Measurements from ENCODE around the gene SLF1. TPM values are rescaled to one million over a fixed set of nuclear protein-coding genes. Genes with fewer than 3 reads are reported as not detected.

Gene SLF1
- total RNA-seq, 1 donor from 2014 or later, result 17.0 TPM

DNA sequence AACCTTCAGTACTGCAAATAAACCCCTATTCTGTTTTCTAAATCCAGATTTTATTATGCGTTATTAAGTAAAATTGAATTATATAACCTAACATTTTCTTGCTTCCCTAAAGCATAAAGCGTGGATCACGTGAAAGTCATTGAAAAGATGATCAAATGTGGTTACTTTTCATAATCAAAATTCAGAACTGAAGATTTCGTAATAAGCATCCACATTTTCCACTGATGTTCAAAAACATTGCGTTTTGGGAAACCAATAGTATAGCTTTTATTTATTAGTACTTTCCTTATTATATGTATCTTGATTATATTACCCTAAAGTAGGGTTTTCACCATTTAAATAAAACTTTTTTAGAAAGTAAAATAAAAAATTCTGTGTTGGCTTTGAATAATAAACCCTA lies 1.8 kb downstream of the SLF1 start:
- Mint-ChIP-seq H3K9me3 (no peaks in the 10 kb centered on the region), H3K27me3 (ENCODE audit: low read depth) (no peaks in the 10 kb centered on the region), H3K27ac (ENCODE audit: unreplicated experiment) (no peak overlapping the region), H3K4me1 (peaks cover 40% of the 10 kb centered on the region), H3K36me3 (ENCODE audit: low read depth) (no peaks in the 10 kb centered on the region), H3K4me3 (peak overlapping the region; percentile 98)
- no peak for TF ChIP-seq CTCF (conservative IDR thresholded peaks at IDR 0.05)
- DNase-seq (ENCODE audit: low read depth, low spot score), result no peak

DNA sequence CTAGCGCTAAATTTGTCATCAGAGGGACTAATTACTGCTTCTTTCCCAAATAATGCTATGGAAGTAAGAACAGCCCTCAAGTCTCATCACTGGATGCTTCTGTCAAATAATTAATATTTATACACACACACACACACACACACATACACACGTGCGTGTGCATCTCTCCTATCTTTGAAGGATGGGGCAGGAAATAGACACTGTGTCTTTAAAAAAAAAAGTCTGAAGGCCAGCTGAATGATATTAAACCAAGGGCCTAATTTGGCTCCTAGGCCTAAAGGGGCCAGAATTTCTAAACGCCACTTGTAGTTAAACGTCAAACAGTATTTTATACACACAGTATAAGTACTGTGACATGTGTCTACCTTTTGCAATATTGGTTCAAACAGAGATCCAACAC lies 3.3 kb downstream of the SLF1 start:
- no peaks in the 10 kb centered on the region for H3K36me3 Mint-ChIP-seq (ENCODE audit: low read depth)
- no peak for DNase-seq (ENCODE audit: low read depth, low spot score)
- TF ChIP-seq CTCF (conservative IDR thresholded peaks at IDR 0.05), result no peak
- no peaks in the 10 kb centered on the region for H3K27me3 Mint-ChIP-seq (ENCODE audit: low read depth)
- H3K4me1 Mint-ChIP-seq, result peaks cover 40% of the 10 kb centered on the region
- no peak overlapping the region for H3K27ac Mint-ChIP-seq (ENCODE audit: unreplicated experiment)
- H3K4me3 Mint-ChIP-seq, result peak overlapping the region; percentile 21
- H3K9me3 Mint-ChIP-seq, result no peaks in the 10 kb centered on the region

- peaks cover 28% of the 10 kb centered on the region for H3K4me1 Mint-ChIP-seq
- H3K36me3 Mint-ChIP-seq (ENCODE audit: low read depth), result no peaks in the 10 kb centered on the region
- no peak overlapping the region for H3K27ac Mint-ChIP-seq (ENCODE audit: unreplicated experiment)
- H3K27me3 Mint-ChIP-seq (ENCODE audit: low read depth), result no peaks in the 10 kb centered on the region
- TF ChIP-seq CTCF (conservative IDR thresholded peaks at IDR 0.05), result no peak
- DNase-seq (ENCODE audit: low read depth, low spot score), result no peak
- H3K4me3 Mint-ChIP-seq, result peak overlapping the region; percentile 47
- H3K9me3 Mint-ChIP-seq, result no peaks in the 10 kb centered on the region
Measured at GRCh38 chr5:94623011-94623410, 4.5 kb downstream of the SLF1 start.

GRCh38 chr5:94623877-94624276 lies 5.4 kb downstream of the SLF1 start:
- Mint-ChIP-seq H3K27ac (ENCODE audit: unreplicated experiment) (no peak overlapping the region), H3K9me3 (no peaks in the 10 kb centered on the region), H3K4me1 (peaks cover 28% of the 10 kb centered on the region), H3K27me3 (ENCODE audit: low read depth) (no peaks in the 10 kb centered on the region), H3K36me3 (ENCODE audit: low read depth) (peaks cover 4% of the 10 kb centered on the region), H3K4me3 (no peak overlapping the region)
- DNase-seq (ENCODE audit: low read depth, low spot score), result no peak
- no peak for TF ChIP-seq CTCF (conservative IDR thresholded peaks at IDR 0.05)

GRCh38 chr5:94627191-94627590 lies 8.7 kb downstream of the SLF1 start:
- no peak overlapping the region for H3K4me3 Mint-ChIP-seq
- no peak overlapping the region for H3K27ac Mint-ChIP-seq (ENCODE audit: unreplicated experiment)
- DNase-seq (ENCODE audit: low read depth, low spot score), result no peak
- peaks cover 5% of the 10 kb centered on the region for H3K4me1 Mint-ChIP-seq
- no peaks in the 10 kb centered on the region for H3K9me3 Mint-ChIP-seq
- H3K27me3 Mint-ChIP-seq (ENCODE audit: low read depth), result no peaks in the 10 kb centered on the region
- peaks cover 28% of the 10 kb centered on the region for H3K36me3 Mint-ChIP-seq (ENCODE audit: low read depth)
- no peak for TF ChIP-seq CTCF (conservative IDR thresholded peaks at IDR 0.05)

DNA sequence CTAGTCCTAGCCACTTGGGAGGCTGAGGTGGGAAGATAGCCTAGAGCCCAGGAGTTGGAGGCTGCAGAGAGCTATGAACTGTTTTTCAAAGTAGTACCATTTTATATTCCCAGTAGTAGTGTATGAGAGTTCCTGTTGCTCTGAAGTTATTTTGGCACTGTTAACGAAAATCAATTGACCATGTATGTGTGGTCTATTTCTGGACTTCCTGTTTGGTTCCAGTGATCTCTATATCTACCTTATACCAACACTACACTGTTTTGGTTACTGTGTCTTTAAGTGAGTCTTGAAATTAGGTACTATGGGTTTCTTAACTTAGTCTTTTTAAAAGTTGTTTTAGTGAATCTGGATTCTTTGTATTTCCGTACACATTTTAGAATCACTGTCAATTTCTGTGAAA lies 13.6 kb downstream of the SLF1 start:
- Mint-ChIP-seq H3K27me3 (ENCODE audit: low read depth) (no peaks in the 10 kb centered on the region), H3K4me1 (no peaks in the 10 kb centered on the region), H3K9me3 (peaks cover 11% of the 10 kb centered on the region), H3K27ac (ENCODE audit: unreplicated experiment) (no peak overlapping the region), H3K4me3 (no peak overlapping the region), H3K36me3 (ENCODE audit: low read depth) (peaks cover 63% of the 10 kb centered on the region)
- TF ChIP-seq CTCF (conservative IDR thresholded peaks at IDR 0.05), result no peak
- DNase-seq (ENCODE audit: low read depth, low spot score), result no peak

All from neural crest cell (in vitro differentiated cells).